Neuronal stem cell (in vitro differentiated cells): ENCODE data around the gene SIGLEC10.
"Not testable (repeated sequence)": the region's sequence is repeated elsewhere in the genome, so short reads cannot be mapped to it uniquely, and the experiment has no call there.

ENCODE experiments used
- DNase-seq: peaks from one replicate; pipeline ENCODE4 v3.0.0-alpha.2; 2013; ENCODE audit warnings: low spot score
- H2AFZ ChIP-seq: one replicate; pipeline ENCODE4 v1.6.1; 2013; ENCODE audit warnings: mild to moderate bottlenecking, low read length, inconsistent platforms
- H2AK5ac ChIP-seq: 2 replicates; pipeline ENCODE4 v1.6.1; 2013; ENCODE audit warnings: low read depth, mild to moderate bottlenecking, inconsistent platforms, low read length, moderate library complexity, mixed read lengths
- H2BK120ac ChIP-seq: 2 replicates; pipeline ENCODE4 v1.6.1; 2013; ENCODE audit warnings: low read depth, mild to moderate bottlenecking, inconsistent platforms, low read length, moderate library complexity, mixed read lengths
- H2BK12ac ChIP-seq: one replicate; pipeline ENCODE4 v1.6.1; 2013; ENCODE audit warnings: low read length, inconsistent platforms
- H2BK15ac ChIP-seq: 2 replicates; pipeline ENCODE4 v1.6.1; 2013; ENCODE audit warnings: mild to moderate bottlenecking, low read length, inconsistent platforms, mixed read lengths
- H2BK5ac ChIP-seq: one replicate; pipeline ENCODE4 v1.6.1; 2013; ENCODE audit warnings: inconsistent platforms, mild to moderate bottlenecking, low read length, moderate library complexity
- H3K14ac ChIP-seq: one replicate; pipeline ENCODE4 v1.6.1; 2013; ENCODE audit warnings: low read length, inconsistent platforms
- H3K18ac ChIP-seq: 2 replicates; pipeline ENCODE4 v1.6.1; 2013; ENCODE audit warnings: low read length, inconsistent platforms
- H3K23ac ChIP-seq: 2 replicates; pipeline ENCODE4 v1.6.1; 2013; ENCODE audit warnings: low read depth, mild to moderate bottlenecking, mixed read lengths, low read length, inconsistent platforms; ENCODE audit not compliant: poor library complexity
- H3K27ac ChIP-seq: replicated peaks from 3 replicates; pipeline ENCODE4 v1.5.1; 2013; ENCODE audit warnings: low read length, inconsistent platforms
- H3K27me3 ChIP-seq, 3 experiments: 2 replicates each; pipeline ENCODE4 v1.6.1; 2013; ENCODE audit warnings: low read length in 3 of 3, mild to moderate bottlenecking in 2 of 3, inconsistent platforms in 1 of 3, low read depth in 1 of 3, mixed read lengths in 1 of 3, moderate library complexity in 1 of 3; ENCODE audit not compliant: control insufficient read depth in 3 of 3, insufficient read depth in 3 of 3
- H3K36me3 ChIP-seq, 2 donors: replicated peaks in 1 of 2; 2 replicates each; pipeline ENCODE4 v1.6.1; 2013; ENCODE audit warnings: low read length in 2 of 2; ENCODE audit not compliant: control insufficient read depth in 2 of 2, insufficient read depth in 2 of 2
- H3K4ac ChIP-seq: 2 replicates; pipeline ENCODE4 v1.6.1; 2013; ENCODE audit warnings: inconsistent platforms, mild to moderate bottlenecking, low read length, moderate library complexity
- H3K4me1 ChIP-seq, 2 donors: 1 replicate in 1 of 2; 2 replicates in 1 of 2; pipeline ENCODE4 v1.6.1; 2013; ENCODE audit warnings: low read length in 2 of 2, low read depth in 1 of 2; ENCODE audit not compliant: control insufficient read depth in 2 of 2, insufficient read depth in 1 of 2
- H3K4me2 ChIP-seq: one replicate; pipeline ENCODE4 v1.6.1; 2013; ENCODE audit warnings: mild to moderate bottlenecking, low read length, inconsistent platforms; ENCODE audit not compliant: insufficient read depth, poor library complexity, severe bottlenecking
- H3K4me3 ChIP-seq, 2 donors: 2 replicates each; pipeline ENCODE4 v1.5.1; 2013; ENCODE audit warnings: low read length in 2 of 2, mild to moderate bottlenecking in 2 of 2, inconsistent platforms in 1 of 2, moderate library complexity in 1 of 2
- H3K79me1 ChIP-seq: one replicate; pipeline ENCODE4 v1.6.1; 2013; ENCODE audit warnings: low read depth, mild to moderate bottlenecking, inconsistent platforms, low read length, moderate library complexity
- H3K9ac ChIP-seq: one replicate; pipeline ENCODE4 v1.6.1; 2013; ENCODE audit warnings: mild to moderate bottlenecking, low read depth, low read length, inconsistent platforms; ENCODE audit not compliant: poor library complexity
- H3K9me3 ChIP-seq, 2 donors: replicated peaks in 1 of 2; 2 replicates each; pipeline versions ENCODE3 to v1.6.1; 2013; ENCODE audit warnings: low read length in 2 of 2, mild to moderate bottlenecking in 2 of 2, inconsistent platforms in 1 of 2, low read depth in 1 of 2, mixed read lengths in 1 of 2, moderate library complexity in 1 of 2; ENCODE audit not compliant: control insufficient read depth in 2 of 2, insufficient read depth in 1 of 2
- H4K8ac ChIP-seq: one replicate; pipeline ENCODE4 v1.6.1; 2013; ENCODE audit warnings: low read depth, mild to moderate bottlenecking, inconsistent platforms, low read length, moderate library complexity
- H4K91ac ChIP-seq: one replicate; pipeline ENCODE4 v1.6.1; 2013; ENCODE audit warnings: low read length, low read depth, mild to moderate bottlenecking, inconsistent platforms; ENCODE audit not compliant: poor library complexity
- WGBS, 2 donors: extraction: QIAGEN DNeasy Blood & Tissue Kit; methylation state at CpG; one replicate each; pipeline ENCODE4 v1.1.7; 2013; ENCODE audit warnings: missing lambda C conversion rate in 2 of 2, mixed read lengths in 1 of 2; ENCODE audit not compliant: insufficient read length in 2 of 2, insufficient replicate concordance in 1 of 2; ENCODE audit errors: extremely low coverage in 2 of 2; 5-methylcytosine and 5-hydroxymethylcytosine counted together

Gene SIGLEC10

DNA sequence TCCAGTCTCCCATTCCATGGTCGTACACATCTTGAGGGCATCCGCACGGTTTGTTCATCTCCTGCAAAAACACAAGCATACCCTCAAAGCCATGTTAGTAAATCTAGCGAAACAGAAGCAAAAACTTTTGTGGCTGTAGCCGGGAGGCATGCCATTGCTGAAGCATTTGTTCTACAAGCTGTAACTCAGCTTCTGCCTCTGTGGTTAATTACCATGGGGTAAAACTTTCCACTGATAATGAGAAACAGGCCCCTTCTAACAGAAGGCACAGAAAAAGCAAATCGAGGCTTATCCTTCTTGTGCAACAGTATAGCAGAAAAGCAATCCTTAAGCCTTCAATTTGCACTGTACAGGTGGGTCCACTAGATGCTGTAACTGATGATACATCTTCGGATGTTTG lies 17.5 kb downstream of the SIGLEC10 start:
- H3K18ac ChIP-seq, H3K79me1 ChIP-seq, H2BK5ac ChIP-seq, DNase-seq, H3K4me3 ChIP-seq, H2BK120ac ChIP-seq, H3K14ac ChIP-seq, H3K27me3 ChIP-seq, H3K4me1 ChIP-seq, H3K4ac ChIP-seq, H2AFZ ChIP-seq, H4K8ac ChIP-seq, H3K4me2 ChIP-seq, H3K9ac ChIP-seq, H2AK5ac ChIP-seq, H3K27ac ChIP-seq, H3K23ac ChIP-seq, H2BK15ac ChIP-seq, H2BK12ac ChIP-seq, H4K91ac ChIP-seq: not testable (repeated sequence)
- Histone ChIP-seq H3K9me3 (peaks cover 6 to 30% of the 10 kb centered on the region in 2 donors), H3K36me3 (peaks cover 5 to 25% of the 10 kb centered on the region in 2 donors)
- no CpG with 5 or more reads among the region's 7 CpGs for WGBS, 2 donors

DNA sequence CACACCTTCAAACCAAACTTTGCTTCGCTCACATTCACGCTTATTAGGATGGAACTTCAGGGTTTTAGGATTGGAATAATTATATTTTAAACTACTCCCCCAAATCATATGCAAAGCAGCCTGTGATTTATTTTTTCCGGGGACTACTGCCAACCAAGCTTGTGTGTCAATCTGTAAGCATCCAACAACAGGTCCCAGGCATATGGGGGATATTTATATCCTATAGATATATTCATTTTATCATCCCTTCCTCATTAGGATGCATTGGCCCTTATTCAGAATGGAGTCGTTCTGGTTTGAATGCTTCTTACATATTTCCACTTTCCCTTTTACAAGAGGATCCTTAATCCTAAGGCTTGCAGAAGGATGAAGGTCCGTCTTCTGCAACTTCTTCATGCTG lies 18.2 kb downstream of the SIGLEC10 start:
- WGBS, 2 donors = no CpG with 5 or more reads among the region's 5 CpGs

DNA sequence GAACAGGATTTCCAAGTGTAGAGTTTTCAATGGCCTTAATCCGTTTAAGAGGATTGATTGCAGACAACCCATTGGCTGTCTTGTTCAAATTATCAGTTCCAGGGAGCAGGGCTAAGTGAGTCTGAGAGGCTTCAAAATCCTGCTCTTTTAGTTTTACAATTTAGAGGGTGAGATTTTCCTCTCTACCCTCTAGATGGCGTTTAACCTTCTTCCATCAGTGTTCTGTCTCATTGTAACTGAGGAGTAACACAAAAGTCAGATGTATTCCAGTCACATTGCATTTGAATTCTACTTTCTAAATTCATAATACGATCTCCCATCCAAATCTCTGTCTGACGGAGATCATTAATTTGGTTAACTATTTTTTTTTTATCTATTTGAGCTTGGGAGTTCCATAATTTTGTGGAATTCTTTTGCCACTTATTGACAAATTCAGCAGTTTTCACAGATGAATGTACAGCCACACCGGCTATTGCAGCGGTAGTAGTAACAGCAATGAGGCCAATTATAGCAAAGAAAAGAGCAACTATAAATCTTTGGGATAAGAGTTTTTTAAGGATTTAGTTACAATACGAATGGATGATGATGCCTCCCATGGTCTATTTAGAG lies 19.2 kb downstream of the SIGLEC10 start:
- H3K18ac ChIP-seq = no peak overlapping the region
- H3K4ac ChIP-seq = no peak overlapping the region
- H4K91ac ChIP-seq = no peak overlapping the region
- no peak overlapping the region for H2BK5ac ChIP-seq
- no peak overlapping the region for H3K9ac ChIP-seq
- peaks cover 0 to 18% of the 10 kb centered on the region in 2 donors for H3K9me3 ChIP-seq
- peaks cover 0 to 17% of the 10 kb centered on the region in 2 donors for H3K36me3 ChIP-seq
- H3K23ac ChIP-seq = no peak overlapping the region
- H2BK120ac ChIP-seq = no peak overlapping the region
- H2AK5ac ChIP-seq = no peak overlapping the region
- peaks cover 0 to 8% of the 10 kb centered on the region in 2 donors for H3K4me1 ChIP-seq
- no peak for DNase-seq
- WGBS, 2 donors = no CpG with 5 or more reads among the region's 7 CpGs
- no peak overlapping the region for H3K27ac ChIP-seq
- no peak overlapping the region for H3K14ac ChIP-seq
- H3K4me3 ChIP-seq = no peak overlapping the region
- H3K27me3 ChIP-seq = no peaks in the 10 kb centered on the region
- no peaks in the 10 kb centered on the region for H3K79me1 ChIP-seq
- no peak overlapping the region for H2BK12ac ChIP-seq
- H4K8ac ChIP-seq = no peak overlapping the region
- no peak overlapping the region for H2BK15ac ChIP-seq
- H2AFZ ChIP-seq = no peak overlapping the region
- H3K4me2 ChIP-seq = no peak overlapping the region

More for the DNA sequence above, 18.2 kb downstream of the SIGLEC10 start:
- DNase-seq = no peak
- no peak overlapping the region for H3K18ac ChIP-seq
- H3K36me3 ChIP-seq = peaks cover 5 to 25% of the 10 kb centered on the region in 2 donors
- H3K79me1 ChIP-seq = no peaks in the 10 kb centered on the region
- H3K4ac ChIP-seq = no peak overlapping the region
- no peak overlapping the region for H2BK5ac ChIP-seq
- H3K9ac ChIP-seq = no peak overlapping the region
- H3K9me3 ChIP-seq = peaks cover 6 to 26% of the 10 kb centered on the region in 2 donors
- H3K23ac ChIP-seq = no peak overlapping the region
- H3K4me3 ChIP-seq = no peak overlapping the region
- no peak overlapping the region for H3K14ac ChIP-seq
- no peak overlapping the region for H4K8ac ChIP-seq
- H2BK12ac ChIP-seq = no peak overlapping the region
- H2BK120ac ChIP-seq = no peak overlapping the region
- H2AFZ ChIP-seq = no peak overlapping the region
- H3K4me1 ChIP-seq = peaks cover 0 to 6% of the 10 kb centered on the region in 2 donors
- H4K91ac ChIP-seq = no peak overlapping the region
- no peak overlapping the region for H2AK5ac ChIP-seq
- H3K27me3 ChIP-seq = no peaks in the 10 kb centered on the region
- no peak overlapping the region for H3K27ac ChIP-seq
- H3K4me2 ChIP-seq = no peak overlapping the region
- no peak overlapping the region for H2BK15ac ChIP-seq

DNA sequence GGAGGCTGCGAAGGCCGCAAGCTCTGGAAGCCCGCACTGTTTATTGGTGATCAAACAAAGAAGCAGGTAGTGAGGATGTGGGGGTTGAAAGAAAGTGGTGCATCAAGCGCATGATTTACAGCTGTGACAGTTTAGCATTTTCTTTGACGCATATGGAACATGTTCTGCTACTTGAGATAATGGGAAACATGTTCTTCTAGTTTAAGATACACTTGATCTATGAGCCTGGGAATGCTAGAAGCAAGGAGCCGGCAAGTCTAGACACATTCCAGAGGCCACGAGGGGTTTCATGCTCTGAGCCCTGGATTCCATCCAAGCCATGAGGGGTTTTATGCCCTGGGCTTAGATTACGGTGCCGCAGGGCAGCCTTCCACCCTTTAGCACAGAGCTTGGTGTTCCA lies 20.0 kb downstream of the SIGLEC10 start:
- H3K27ac ChIP-seq, H2BK5ac ChIP-seq, H3K27me3 ChIP-seq, H3K79me1 ChIP-seq, H3K23ac ChIP-seq, H4K8ac ChIP-seq, H2AK5ac ChIP-seq, H2AFZ ChIP-seq, H3K18ac ChIP-seq, H3K14ac ChIP-seq, H2BK12ac ChIP-seq, DNase-seq, H4K91ac ChIP-seq, H3K4me1 ChIP-seq, H3K4me3 ChIP-seq, H2BK120ac ChIP-seq, H3K9ac ChIP-seq, H2BK15ac ChIP-seq: not testable (repeated sequence)
- Histone ChIP-seq H3K4ac (peak overlapping the region; percentile 14), H3K36me3 (peaks cover 0 to 15% of the 10 kb centered on the region in 2 donors), H3K9me3 (peaks cover 0 to 11% of the 10 kb centered on the region in 2 donors), H3K4me2 (peak overlapping the region; percentile 3)
- no CpG with 5 or more reads among the region's 9 CpGs for WGBS, 2 donors
